GM20000 (cell line): Measurements from ENCODE around the gene KLF14.

ENCODE experiments used
- DNase-seq: peaks from one replicate; pipeline ENCODE4 v3.0.0; 2012; ENCODE audit warnings: low spot score
- TF ChIP-seq, protein P1 (sequence below): IDR thresholded peaks from 2 replicates; pipeline ENCODE4 v1.5.1; 2012; ENCODE audit warnings: mild to moderate bottlenecking, control low read depth; ENCODE audit errors: extremely low read depth, missing control alignments

KLF14 gene

DNA sequence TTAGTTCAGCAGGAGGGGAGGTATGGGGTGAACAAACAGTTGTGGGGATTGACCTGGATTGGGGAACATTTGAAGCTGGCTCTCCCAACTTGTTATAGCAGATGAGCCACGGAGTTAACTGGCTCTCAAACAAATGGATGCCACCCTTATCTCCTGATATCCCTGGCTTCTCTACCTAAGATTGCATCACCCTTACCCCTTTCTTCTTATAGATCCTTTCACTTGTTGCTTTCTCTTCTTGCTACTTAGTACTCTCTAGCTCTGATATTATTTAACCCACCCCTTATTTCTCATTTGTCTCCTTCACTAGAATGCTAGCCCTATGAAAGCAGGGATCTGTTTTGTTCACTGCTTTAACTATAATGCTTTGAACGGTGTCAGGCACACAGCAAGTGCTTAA lies 22.3 kb upstream of the KLF14 start:
- TF ChIP-seq, protein P1, sequence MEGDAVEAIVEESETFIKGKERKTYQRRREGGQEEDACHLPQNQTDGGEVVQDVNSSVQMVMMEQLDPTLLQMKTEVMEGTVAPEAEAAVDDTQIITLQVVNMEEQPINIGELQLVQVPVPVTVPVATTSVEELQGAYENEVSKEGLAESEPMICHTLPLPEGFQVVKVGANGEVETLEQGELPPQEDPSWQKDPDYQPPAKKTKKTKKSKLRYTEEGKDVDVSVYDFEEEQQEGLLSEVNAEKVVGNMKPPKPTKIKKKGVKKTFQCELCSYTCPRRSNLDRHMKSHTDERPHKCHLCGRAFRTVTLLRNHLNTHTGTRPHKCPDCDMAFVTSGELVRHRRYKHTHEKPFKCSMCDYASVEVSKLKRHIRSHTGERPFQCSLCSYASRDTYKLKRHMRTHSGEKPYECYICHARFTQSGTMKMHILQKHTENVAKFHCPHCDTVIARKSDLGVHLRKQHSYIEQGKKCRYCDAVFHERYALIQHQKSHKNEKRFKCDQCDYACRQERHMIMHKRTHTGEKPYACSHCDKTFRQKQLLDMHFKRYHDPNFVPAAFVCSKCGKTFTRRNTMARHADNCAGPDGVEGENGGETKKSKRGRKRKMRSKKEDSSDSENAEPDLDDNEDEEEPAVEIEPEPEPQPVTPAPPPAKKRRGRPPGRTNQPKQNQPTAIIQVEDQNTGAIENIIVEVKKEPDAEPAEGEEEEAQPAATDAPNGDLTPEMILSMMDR = no peak
- no peak for DNase-seq

DNA sequence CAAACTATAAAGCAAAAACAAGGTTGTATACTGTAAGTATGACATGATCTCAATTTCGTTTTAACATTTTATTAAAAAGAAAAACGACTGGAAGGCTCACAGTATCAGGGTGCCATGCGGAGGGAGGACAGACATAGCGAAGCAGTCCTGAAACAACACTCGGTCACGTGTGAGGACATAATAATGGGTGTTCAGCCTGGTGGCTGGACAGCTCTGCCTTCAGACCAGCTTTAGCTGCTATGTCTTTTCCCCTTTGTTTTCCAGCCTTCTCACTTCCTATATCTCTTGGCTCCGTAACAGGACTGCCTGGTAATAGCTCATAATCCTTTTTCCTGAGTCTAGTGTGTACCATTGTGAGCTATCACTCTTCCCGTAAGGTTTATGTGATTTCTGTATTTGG lies 18.4 kb upstream of the KLF14 start:
- no peak for DNase-seq
- TF ChIP-seq, protein P1 = no peak

DNA sequence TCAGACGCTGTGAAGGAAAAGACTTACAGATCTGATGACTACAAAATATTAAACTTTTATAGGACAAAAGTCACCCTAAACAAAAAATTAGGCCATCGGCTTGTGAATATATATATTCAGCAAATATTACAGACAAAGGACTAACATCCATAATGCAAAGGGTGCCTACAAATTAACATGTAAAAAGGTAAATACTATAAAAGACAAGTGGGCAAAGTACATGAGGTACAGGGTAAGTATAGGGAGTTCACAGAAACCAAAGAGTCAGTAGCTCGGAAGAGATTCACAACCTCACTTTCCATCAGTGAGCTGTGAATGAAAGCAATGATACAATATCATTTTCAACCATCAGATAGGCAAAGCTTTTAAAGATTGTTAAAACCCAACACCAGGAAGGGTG lies 16.7 kb upstream of the KLF14 start:
- no peak for DNase-seq
- TF ChIP-seq, protein P1 = no peak

DNA sequence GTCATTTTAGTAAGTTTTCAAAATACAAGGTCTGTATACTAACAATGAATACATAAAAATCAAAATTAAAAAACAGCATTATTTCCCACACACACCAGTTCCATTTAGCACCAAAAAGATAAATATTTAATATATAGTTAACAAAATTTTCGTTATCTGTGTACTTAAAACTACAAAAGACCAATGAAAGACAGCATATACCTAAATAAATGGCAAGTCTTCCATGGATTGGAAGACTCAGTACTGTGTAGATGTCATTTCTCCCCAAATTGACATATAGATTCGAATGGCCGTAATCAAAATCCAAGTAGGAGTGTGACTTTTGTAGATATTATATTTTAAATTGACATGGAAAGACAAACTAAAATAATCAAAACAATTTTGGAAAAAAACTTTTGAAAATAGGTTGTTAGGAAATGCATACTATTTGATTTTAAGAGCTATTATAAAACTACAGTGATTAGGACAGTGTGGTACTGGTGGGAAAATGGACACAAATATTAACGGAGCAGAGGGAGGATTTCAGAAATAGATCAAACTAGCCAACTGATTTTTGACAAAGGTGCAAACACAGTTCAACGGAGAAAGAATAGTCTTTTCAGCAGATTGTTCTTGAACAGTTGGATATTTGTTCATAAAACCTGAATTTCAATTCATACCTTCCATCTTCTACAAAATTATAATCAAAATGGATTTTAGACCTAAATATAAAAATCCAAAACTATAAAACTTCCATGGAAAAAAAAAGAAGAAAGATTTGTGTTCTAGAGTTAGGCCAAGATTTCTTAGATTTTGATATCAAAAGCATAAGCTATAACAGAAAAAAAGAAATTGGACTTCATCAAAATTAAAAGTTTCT lies 14.8 kb upstream of the KLF14 start:
- no peak for DNase-seq
- TF ChIP-seq, protein P1 = no peak

DNA sequence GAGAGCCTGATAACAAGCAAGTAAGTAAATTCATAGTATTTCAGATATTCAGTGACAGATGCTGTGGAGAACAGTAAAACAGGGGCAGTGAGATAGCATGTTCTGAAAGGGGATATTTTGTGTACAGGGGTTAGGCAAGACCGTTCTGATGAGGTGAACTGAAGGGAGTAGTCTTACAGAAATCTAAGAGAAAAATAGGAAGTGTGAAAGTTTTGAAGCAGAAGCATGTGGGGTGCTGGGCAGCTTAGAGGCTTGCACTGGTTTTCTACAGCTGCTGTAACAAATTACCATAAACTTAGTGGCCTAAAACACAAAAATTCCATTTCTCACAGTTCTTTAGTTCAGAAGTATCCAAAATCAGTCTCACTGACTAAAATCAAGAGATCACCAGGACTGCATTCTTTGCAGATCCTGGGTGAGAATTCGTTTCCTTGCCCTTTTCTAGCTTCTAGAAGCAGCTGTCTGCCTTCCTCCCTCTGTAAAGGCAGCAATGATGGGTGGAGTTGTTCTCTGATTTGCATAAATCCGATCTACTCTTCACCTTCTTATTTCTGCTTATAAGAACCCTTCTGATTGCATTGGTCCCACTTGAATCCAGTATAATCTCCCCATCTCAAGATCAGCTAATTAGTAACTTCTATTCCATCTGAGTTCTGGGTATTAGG lies 7.5 kb upstream of the KLF14 start:
- TF ChIP-seq, protein P1 = no peak
- peak; percentile 34 for DNase-seq

DNA sequence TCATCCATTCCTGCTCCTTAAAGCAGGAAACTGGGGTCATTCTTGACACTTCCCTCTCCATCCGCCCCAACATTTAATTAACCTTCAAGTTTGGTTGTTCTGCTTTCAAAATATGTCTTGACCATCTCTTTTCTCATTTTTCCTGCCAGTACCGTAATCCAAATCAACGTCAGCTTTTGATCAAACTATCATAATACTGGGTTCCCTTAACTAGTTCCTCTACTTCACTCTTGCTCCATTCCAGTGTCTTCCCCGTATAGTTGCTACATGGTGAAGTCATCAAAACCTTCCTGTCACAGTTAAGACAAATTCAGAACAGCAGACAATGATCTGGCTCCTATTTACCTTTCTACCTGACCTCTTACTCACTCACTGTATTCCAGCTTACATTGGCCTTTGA lies 6.6 kb upstream of the KLF14 start:
- TF ChIP-seq, protein P1 = no peak

DNA sequence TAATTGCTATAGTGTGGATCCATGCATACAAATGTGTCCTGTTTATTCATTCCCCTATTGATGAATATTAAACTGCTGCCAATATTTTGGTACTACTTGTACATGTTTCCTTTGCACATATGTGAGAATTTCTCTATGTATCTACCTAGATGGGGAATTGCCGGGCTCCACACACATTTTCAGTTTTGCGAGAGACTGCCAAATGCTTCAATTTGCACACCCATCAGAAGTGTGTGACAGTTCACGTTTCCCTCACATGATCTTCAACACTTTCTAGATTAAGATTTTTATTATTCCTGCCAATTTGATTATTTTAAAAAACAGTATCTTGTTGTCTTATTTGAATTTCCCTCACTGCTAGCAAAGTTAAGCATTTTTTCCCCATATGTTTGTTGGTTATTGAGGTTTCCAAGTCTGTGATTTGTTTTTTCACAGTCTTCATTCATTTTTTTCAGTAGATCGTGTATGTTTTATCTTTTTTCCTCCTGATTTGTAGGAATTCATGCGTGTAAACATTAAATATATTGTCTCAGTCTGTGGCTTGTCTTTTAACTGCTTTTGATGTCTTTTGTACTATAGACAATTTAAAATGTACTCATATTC lies 2.4 kb upstream of the KLF14 start:
- TF ChIP-seq, protein P1 = no peak
- DNase-seq = no peak

More for the DNA sequence above, 6.6 kb upstream of the KLF14 start:
- no peak for DNase-seq
